Middle frontal gyrus (tissue), 1 donor: ENCODE results near the gene MDFI.
A peak's percentile ranks its signal among the peaks of the same experiment; 100 is the strongest.

Experiments used
- DNase-seq: peaks from one replicate; pipeline ENCODE4 v3.0.0-alpha.2; 2015; ENCODE audit warnings: low spot score; ENCODE audit errors: extremely low spot score

MDFI gene

GRCh38 chr6:41672016-41672415 is 33.7 kb downstream of the MDFI start:
- DNase-seq, result no peak

- no peak for DNase-seq
Observed at GRCh38 chr6:41672816-41673703, 34.8 kb downstream of the MDFI start.

GRCh38 chr6:41673704-41674000 is 35.4 kb downstream of the MDFI start:
- no peak for DNase-seq

- DNase-seq, result no peak
Observed at GRCh38 chr6:41674231-41675000, 36.1 kb downstream of the MDFI start.

DNA sequence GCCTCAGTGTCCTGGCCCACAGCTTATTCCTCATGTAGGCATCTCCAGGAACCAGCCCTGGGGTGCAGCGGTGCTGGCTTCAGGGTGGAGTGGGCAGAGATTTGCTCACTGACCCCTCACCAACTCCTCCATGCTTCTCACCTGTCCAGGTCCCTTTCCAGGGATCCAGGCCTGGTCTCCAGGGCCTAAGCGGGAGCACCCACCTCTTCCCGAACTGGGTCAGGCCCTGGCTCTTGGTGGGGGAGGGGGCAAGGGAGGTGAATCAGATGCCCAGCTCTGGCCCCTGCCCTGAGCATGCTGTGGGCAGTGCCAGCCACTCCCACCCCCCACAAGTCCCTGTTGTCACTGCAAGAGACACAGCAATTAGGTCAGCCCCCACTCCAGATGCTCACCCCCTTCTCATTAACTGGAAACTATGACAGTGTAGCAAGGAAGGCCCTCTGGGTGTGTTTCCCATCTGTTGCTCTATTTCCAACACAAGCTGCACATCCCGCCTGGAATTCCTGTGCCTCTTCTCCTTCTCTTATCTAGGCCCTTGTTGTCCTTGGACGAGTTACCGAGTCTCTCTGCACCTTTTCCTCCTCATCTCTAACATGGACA is 37.0 kb downstream of the MDFI start:
- no peak for DNase-seq

DNA sequence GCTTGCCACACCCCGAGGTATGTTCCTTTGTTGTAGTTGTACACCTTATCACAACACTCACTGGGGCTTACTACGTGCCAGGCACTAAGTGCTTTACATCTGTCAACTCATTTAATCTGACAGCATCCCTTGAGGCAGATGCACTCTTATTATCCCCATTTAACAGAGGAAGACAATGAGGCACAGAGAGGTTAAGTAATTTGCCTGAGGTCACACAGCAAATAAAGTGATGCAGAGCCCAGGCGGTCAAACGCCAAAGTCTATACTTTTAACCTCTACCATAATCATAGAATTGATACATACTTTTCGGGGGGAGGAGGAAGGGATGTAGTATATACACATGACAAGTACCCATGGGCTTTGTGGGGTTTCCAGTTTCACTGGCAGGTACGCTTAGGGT is 37.7 kb downstream of the MDFI start:
- DNase-seq, result no peak

DNA sequence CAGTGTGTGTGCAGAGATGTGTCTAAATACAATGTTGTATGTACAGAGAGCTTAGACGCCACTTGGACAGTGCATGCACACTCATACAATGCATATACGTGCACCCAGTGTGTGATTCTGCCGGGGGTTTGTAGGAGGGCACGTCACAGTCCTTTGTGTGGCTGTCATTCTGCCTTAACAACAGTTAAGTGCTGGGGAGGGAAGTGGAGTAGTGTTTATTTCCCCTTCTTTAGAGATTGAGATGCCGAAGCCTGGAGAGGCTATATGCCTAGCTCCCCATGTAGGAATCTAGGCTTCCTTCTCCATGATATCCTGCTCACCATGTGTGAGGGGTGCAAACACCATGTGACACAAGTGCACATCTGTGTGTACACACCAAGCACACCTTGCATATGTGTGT is 38.2 kb downstream of the MDFI start:
- DNase-seq, result no peak

- DNase-seq, result no peak
Observed at GRCh38 chr6:41677124-41677921, 39.1 kb downstream of the MDFI start.

- DNase-seq, result no peak
Observed at GRCh38 chr6:41678511-41679084, 40.3 kb downstream of the MDFI start.

DNA sequence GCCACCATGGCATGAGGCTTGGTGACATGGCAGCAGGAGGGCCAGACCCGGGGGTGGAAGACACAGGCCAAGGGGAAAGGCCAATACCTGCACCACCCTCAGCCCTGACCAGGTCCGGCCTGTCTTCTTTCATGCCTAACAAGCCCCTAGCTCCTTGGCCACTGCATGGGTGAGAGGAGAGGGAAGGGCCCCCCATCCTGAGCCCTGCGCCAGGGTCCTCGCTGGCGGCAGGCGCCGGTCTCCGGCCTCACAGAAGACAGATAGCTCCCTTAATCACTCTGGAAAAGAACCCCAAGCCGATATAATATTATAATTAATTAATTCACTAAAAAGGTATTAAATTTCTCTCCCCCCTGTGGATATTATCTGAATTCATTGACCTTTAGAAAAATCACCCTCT is 41.4 kb downstream of the MDFI start:
- DNase-seq, result no peak

DNA sequence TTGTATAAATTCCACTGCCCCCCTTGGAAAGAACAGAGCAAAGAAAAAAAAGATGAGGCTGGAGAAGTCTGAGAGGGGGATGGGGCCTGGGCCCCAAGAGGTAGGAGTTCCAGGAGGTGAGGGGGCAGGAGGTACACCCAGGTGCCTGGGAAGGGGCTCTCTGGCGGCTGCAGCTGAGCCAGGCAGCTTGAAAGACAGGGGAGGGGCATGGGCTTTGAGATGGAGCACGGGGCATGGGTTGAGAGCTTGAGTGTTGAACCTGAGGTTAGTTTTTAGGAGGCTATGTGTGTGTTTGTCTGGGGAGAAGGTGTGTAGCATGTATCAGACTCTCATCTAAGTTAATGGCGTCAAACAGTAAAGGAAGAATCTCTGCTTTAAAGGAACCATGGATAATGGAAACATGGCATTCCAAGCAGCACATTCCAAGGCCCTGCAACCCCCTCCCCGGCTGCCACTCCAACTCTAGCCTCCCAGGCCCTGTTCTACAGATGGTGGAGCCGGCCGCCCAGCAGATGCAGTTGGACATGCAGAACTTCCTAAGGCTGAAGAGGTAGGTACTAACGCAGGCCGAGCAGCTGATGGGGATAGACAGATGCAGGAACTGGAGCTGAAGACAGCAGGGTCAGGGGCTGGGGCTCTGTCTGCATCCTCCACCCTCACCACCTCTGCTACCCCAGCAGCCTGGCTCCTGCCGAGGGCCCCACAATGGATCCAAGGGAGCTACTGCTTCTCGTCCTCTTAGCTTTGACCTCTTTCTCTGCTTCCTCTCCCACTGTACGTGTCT is 42.1 kb downstream of the MDFI start:
- DNase-seq, result no peak

- peak; percentile 64 for DNase-seq
Observed at GRCh38 chr6:41682056-41682477, 43.8 kb downstream of the MDFI start.

DNA sequence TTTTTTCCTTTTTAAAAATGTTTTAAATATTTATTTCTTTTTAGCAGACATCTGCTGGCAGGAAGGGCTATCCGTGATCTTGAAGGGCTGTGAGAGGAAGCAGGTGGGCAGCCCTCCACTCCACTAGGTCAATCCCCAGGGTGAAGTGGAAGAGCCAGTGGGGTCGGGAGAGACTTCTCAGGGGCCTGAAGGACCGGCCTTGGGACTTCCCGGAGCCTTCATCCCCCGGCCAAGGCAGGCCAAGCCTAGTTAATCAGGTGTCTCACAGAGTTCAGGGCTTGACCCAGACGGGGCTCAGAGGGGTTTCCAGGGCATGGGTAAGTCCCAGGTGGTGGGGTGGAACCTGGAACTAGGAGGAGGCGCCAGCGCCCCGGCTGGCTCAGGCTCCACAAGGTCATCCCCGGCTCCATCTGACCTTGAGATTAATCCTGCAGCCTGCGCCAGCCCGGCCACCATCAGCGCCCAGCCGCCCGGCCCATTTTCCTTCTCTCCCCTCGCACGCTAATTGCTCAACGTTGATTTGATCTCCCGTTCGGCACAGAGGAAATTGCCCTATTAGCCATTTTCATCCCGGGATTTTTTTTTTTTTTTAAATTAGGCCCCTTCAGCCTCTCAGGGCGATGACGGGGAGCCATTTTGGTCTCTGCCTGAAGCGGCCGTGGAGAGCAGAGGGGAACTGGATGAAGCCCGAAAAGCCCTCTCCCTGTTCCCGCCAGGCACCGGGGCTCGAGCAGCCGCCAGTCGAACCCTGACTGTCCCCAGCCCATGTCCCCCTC is 44.4 kb downstream of the MDFI start:
- DNase-seq, result no peak

GRCh38 chr6:41683273-41683522 is 44.9 kb downstream of the MDFI start:
- DNase-seq, result no peak

GRCh38 chr6:41683523-41684310 is 45.4 kb downstream of the MDFI start:
- DNase-seq, result peak; percentile 71

GRCh38 chr6:41684311-41685180 is 46.3 kb downstream of the MDFI start:
- DNase-seq, result no peak

- DNase-seq, result no peak
Observed at GRCh38 chr6:41685641-41686380, 47.5 kb downstream of the MDFI start.
